ENCODE results near the gene TRAM2. TPM values are rescaled to one million over a fixed set of nuclear protein-coding genes. Genes with fewer than 3 reads are reported as not detected.
A peak's percentile ranks its signal among the peaks of the same experiment; 100 is the strongest.

The TRAM2 gene
- total and polyA plus RNA-seq, 2 of the 4 experiments (the other 2 are of a cell fraction): 77.2 to 95.7 TPM

DNA sequence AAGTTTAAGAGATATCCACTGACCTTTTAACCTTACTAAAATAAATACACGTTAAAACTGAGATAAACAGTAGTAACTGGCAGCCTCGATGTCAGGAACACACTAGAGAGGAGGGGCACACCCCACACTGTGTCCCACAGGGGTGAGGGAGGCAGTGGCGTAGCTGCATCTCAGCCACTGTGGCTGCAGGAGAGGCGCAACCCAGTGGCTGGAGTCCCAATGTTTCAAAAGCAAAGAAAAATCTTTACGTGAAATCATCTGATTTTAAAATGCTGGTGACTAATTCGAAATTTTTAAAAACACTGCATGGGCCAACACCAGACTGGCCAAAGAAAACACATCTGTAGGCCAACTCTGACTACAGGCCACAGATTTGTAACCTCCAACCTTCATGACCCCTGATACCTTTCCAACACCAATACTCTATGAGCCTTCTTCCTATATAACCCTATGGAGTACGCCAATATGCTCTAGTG, 54.7 kb downstream of the TRAM2 start:
- H3K36me3 ChIP-seq (ENCODE audit: control insufficient read depth, insufficient read depth, low read length): peaks cover 7% of the 10 kb centered on the region
- ChIA-PET POLR2A (ENCODE audit: unreplicated experiment) (no interaction called here), CTCF (no interaction called here)

More for the DNA sequence above, 54.7 kb downstream of the TRAM2 start:
- Histone ChIP-seq H2BK20ac (ENCODE audit: low read depth, low read length) (peak overlapping the region; percentile 73), H3K4me2 (ENCODE audit: low read depth, low read length) (peak overlapping the region; percentile 19), H2BK5ac (ENCODE audit: low read depth, low read length, poor library complexity, severe bottlenecking) (peak overlapping the region; percentile 91), H3K14ac (replicated peaks; ENCODE audit: low read depth, low read length) (peak overlapping the region; percentile 80), H3K4ac (ENCODE audit: low read depth, low read length) (peak overlapping the region; percentile 76; the same call in 1 of the 2 replicates), H3K18ac (ENCODE audit: low read depth, low read length) (peak overlapping the region; percentile 92; the same call in 1 of the 2 replicates), H2AFZ (replicated peaks; ENCODE audit: low read length, poor library complexity) (no peak overlapping the region), H3K9me3 (ENCODE audit: control insufficient read depth, insufficient read depth, low read length) (no peaks in the 10 kb centered on the region), H3K56ac (ENCODE audit: extremely low read depth, insufficient read depth, low read length) (peak overlapping the region; percentile 40; the same call in 1 of the 2 replicates), H3K27me3 (ENCODE audit: control insufficient read depth, insufficient read depth, low read length) (no peaks in the 10 kb centered on the region), H4K5ac (ENCODE audit: low read depth, low read length) (peak overlapping the region; percentile 57; the same call in 1 of the 2 replicates), H2BK120ac (ENCODE audit: low read depth, low read length) (peak overlapping the region; percentile 77), H3K9me1 (ENCODE audit: insufficient read depth, low read length) (peaks cover 23% of the 10 kb centered on the region), H2AK5ac (ENCODE audit: low read depth, low read length) (peak overlapping the region; percentile 58; the same call in 1 of the 2 replicates), H3K4me3 (ENCODE audit: insufficient read depth, low read depth, low read length) (no peak overlapping the region), H2AK9ac (replicated peaks; ENCODE audit: low read depth, low read length, poor library complexity) (no peak overlapping the region), H3K23ac (ENCODE audit: low read depth, low read length) (peak overlapping the region; percentile 46), H3K79me1 (ENCODE audit: low read depth in 1 of 2, low read length in 2 of 2) (peaks cover 22 to 83% of the 10 kb centered on the region in 2 experiments), H3K9ac (ENCODE audit: low read depth, low read length) (0 out of 2 replicates have a peak overlapping the region, but pooled peaks have one; percentile 5), H4K8ac (ENCODE audit: low read depth in 2 of 2, low read length in 2 of 2) (peak overlapping the region in 1 of 2 experiments; percentile 86; a peak in 2 of 4 replicates), H3K27ac (ENCODE audit: insufficient read depth, low read length) (peak overlapping the region; percentile 64), H3K4me1 (ENCODE audit: control insufficient read depth, insufficient read depth, low read length) (peaks cover 28% of the 10 kb centered on the region), H2BK15ac (ENCODE audit: low read depth, low read length) (peak overlapping the region; percentile 68; the same call in 1 of the 3 replicates), H4K91ac (ENCODE audit: insufficient read depth, low read depth, low read length) (0 out of 2 replicates have a peak overlapping the region, but pooled peaks have one; percentile 13), H4K20me1 (ENCODE audit: insufficient read depth, low read length) (peaks cover 12% of the 10 kb centered on the region; the same call in 1 of the 2 replicates)
- TF ChIP-seq RAD21 (IDR thresholded peaks at IDR 0.05; ENCODE audit: low read length) (0 out of 2 replicates have a peak, but pooled peaks have one; percentile 4), POLR2A (IDR thresholded peaks at IDR 0.05; ENCODE audit: low read depth, low read length) (no peak), BHLHE40 (IDR thresholded peaks at IDR 0.05; ENCODE audit: low read depth, low read length) (peak; percentile 35; the same call in 1 of the 2 replicates), NFE2L2 (IDR thresholded peaks at IDR 0.05; ENCODE audit: low read depth, low read length) (no peak), FOS (IDR thresholded peaks at IDR 0.05; ENCODE audit: low read depth, low read length) (peak; percentile 29; the same call in 1 of the 2 replicates), CHD1 (IDR thresholded peaks at IDR 0.05; ENCODE audit: low read depth, low read length) (no peak), MXI1 (IDR thresholded peaks at IDR 0.05; ENCODE audit: borderline replicate concordance, low read depth, low read length) (no peak), CEBPB (IDR thresholded peaks at IDR 0.05; ENCODE audit: low read depth, low read length) (0 out of 2 replicates have a peak, but pooled peaks have one; percentile 4), MAFK (IDR thresholded peaks at IDR 0.05; ENCODE audit: low read depth, low read length) (no peak), RFX5 (IDR thresholded peaks at IDR 0.05; ENCODE audit: low read depth, low read length) (no peak), SMC3 (IDR thresholded peaks at IDR 0.05; ENCODE audit: low read depth, low read length) (no peak)
- TF ChIP-seq, protein P1, sequence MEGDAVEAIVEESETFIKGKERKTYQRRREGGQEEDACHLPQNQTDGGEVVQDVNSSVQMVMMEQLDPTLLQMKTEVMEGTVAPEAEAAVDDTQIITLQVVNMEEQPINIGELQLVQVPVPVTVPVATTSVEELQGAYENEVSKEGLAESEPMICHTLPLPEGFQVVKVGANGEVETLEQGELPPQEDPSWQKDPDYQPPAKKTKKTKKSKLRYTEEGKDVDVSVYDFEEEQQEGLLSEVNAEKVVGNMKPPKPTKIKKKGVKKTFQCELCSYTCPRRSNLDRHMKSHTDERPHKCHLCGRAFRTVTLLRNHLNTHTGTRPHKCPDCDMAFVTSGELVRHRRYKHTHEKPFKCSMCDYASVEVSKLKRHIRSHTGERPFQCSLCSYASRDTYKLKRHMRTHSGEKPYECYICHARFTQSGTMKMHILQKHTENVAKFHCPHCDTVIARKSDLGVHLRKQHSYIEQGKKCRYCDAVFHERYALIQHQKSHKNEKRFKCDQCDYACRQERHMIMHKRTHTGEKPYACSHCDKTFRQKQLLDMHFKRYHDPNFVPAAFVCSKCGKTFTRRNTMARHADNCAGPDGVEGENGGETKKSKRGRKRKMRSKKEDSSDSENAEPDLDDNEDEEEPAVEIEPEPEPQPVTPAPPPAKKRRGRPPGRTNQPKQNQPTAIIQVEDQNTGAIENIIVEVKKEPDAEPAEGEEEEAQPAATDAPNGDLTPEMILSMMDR (conservative IDR thresholded peaks at IDR 0.05; ENCODE audit: low read depth, low read length): no peak
- TF ChIP-seq, protein P2, sequence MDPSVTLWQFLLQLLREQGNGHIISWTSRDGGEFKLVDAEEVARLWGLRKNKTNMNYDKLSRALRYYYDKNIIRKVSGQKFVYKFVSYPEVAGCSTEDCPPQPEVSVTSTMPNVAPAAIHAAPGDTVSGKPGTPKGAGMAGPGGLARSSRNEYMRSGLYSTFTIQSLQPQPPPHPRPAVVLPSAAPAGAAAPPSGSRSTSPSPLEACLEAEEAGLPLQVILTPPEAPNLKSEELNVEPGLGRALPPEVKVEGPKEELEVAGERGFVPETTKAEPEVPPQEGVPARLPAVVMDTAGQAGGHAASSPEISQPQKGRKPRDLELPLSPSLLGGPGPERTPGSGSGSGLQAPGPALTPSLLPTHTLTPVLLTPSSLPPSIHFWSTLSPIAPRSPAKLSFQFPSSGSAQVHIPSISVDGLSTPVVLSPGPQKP (IDR thresholded peaks at IDR 0.05; ENCODE audit: borderline replicate concordance, low read depth, low read length): no peak
- TF ChIP-seq, protein P3, sequence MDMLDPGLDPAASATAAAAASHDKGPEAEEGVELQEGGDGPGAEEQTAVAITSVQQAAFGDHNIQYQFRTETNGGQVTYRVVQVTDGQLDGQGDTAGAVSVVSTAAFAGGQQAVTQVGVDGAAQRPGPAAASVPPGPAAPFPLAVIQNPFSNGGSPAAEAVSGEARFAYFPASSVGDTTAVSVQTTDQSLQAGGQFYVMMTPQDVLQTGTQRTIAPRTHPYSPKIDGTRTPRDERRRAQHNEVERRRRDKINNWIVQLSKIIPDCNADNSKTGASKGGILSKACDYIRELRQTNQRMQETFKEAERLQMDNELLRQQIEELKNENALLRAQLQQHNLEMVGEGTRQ (IDR thresholded peaks at IDR 0.05; ENCODE audit: low read depth, low read length): no peak
- dilution Hi-C loops (cut with HindIII; ENCODE audit: low sequenced_read_pairs, unreplicated experiment): no loop called here
- peak; percentile 79 for DNase-seq
- peak; percentile 55 for ATAC-seq (ENCODE audit: low read depth)
- no CpG with 5 or more reads among the region's 7 CpGs for WGBS, 2 experiments (ENCODE audit: extremely low coverage in 2 of 2, insufficient read length in 1 of 2)
- intact Hi-C loops (cut with micrococcal nuclease): no loop called here
- no TSS peak for BruUV-seq (replicated peaks)
- in situ Hi-C loops (cut with MboI; ENCODE audit: low sequenced_read_pairs): no loop called here

Data from IMR-90 (cell line).